ENCODE results near the gene ZNF24.

The ZNF24 gene

GRCh38 chr18:35343936-35344735, at the start of gene ZNF24:
Gene ZNF24 (minus strand): TSS chr18:35344420. CDS start chr18:35340650, 3,770 bp downstream.
- no peaks in the 10 kb centered on the region for H3K9me3 ChIP-seq
- peaks cover 0 to 44% (median 27%) of the 10 kb centered on the region in 4 donors for H3K4me1 ChIP-seq
- H3K4me3 ChIP-seq: peak within 1 kb of the TSS; percentile 94 to 95
- DNase-seq: peak; percentile 96 to 97
- TF ChIP-seq CTCF (IDR thresholded peaks at IDR 0.05): no peak
- intact Hi-C loops (cut with DNase I; ENCODE audit: low total_unique reads): loop anchor here (2.0 to 5.0 kb wide), 2 partner anchors 52 to 103 kb away; partner anchors contain the start of genes ZNF397 and ZSCAN30
- peak within 1 kb of the TSS; percentile 99 to 100 for H3K27ac ChIP-seq
- H3K27me3 ChIP-seq: no peaks in the 10 kb centered on the region
- peaks cover 12 to 15% (median 14%) of the 10 kb centered on the region in 3 donors for H3K36me3 ChIP-seq

GRCh38 chr18:35393716-35394115, 49.5 kb upstream of the ZNF24 start:
- TF ChIP-seq CTCF (IDR thresholded peaks at IDR 0.05): no peak
- Histone ChIP-seq H3K4me1 (peaks cover 0 to 12% (median 0%) of the 10 kb centered on the region in 4 donors), H3K36me3 (no peaks in the 10 kb centered on the region), H3K27me3 (no peaks in the 10 kb centered on the region), H3K9me3 (no peaks in the 10 kb centered on the region), H3K27ac (no peak overlapping the region), H3K4me3 (no peak overlapping the region)
- intact Hi-C loops (cut with DNase I; ENCODE audit: low total_unique reads): no loop called here
- no peak for DNase-seq

GRCh38 chr18:35392375-35392774, 48.2 kb upstream of the ZNF24 start:
- no peaks in the 10 kb centered on the region for H3K27me3 ChIP-seq
- no peaks in the 10 kb centered on the region for H3K9me3 ChIP-seq
- TF ChIP-seq CTCF (IDR thresholded peaks at IDR 0.05): no peak
- no peaks in the 10 kb centered on the region for H3K36me3 ChIP-seq
- no peak for DNase-seq
- H3K4me3 ChIP-seq: no peak overlapping the region
- H3K4me1 ChIP-seq: peaks cover 0 to 17% (median 0%) of the 10 kb centered on the region in 4 donors
- H3K27ac ChIP-seq: no peak overlapping the region
- intact Hi-C loops (cut with DNase I; ENCODE audit: low total_unique reads): no loop called here

GRCh38 chr18:35390951-35391700, 46.9 kb upstream of the ZNF24 start:
- no peak overlapping the region for H3K4me3 ChIP-seq
- no peaks in the 10 kb centered on the region for H3K36me3 ChIP-seq
- no peak for DNase-seq
- H3K4me1 ChIP-seq: peaks cover 0 to 17% (median 2%) of the 10 kb centered on the region in 4 donors
- no peaks in the 10 kb centered on the region for H3K9me3 ChIP-seq
- intact Hi-C loops (cut with DNase I; ENCODE audit: low total_unique reads): no loop called here
- H3K27me3 ChIP-seq: no peaks in the 10 kb centered on the region
- no peak for TF ChIP-seq CTCF (IDR thresholded peaks at IDR 0.05)
- H3K27ac ChIP-seq: no peak overlapping the region

GRCh38 chr18:35389095-35389618, 44.9 kb upstream of the ZNF24 start:
- intact Hi-C loops (cut with DNase I; ENCODE audit: low total_unique reads): loop anchor here (10.0 kb wide), 1 partner anchor 196 kb away; the partner anchor contains the start of gene GALNT1
- TF ChIP-seq CTCF (IDR thresholded peaks at IDR 0.05): no peak
- Histone ChIP-seq H3K27ac (peak overlapping the region in 1 of 2 donors; percentile 59), H3K36me3 (no peaks in the 10 kb centered on the region), H3K4me3 (peak overlapping the region; percentile 12 to 18), H3K4me1 (peaks cover 0 to 17% (median 2%) of the 10 kb centered on the region in 4 donors), H3K27me3 (no peaks in the 10 kb centered on the region), H3K9me3 (no peaks in the 10 kb centered on the region)
- no peak for DNase-seq

Data from tibial artery (tissue), 4 donors.